Coronary artery (tissue), 2 donors: ENCODE results near the gene DNER.

Experiments
- DNase-seq: peaks from one replicate; pipeline ENCODE4 v3.0.0-alpha.2; 2017; ENCODE audit warnings: low spot score
- H3K27ac ChIP-seq, 2 donors: fragments of 200-600 bp; sonication (generic); one replicate each; pipeline ENCODE4 v1.5.1; 2016 to 2019
- H3K4me3 ChIP-seq: fragments of 200-600 bp; sonication (generic); 2 replicates; pipeline ENCODE4 v1.5.1; 2016; ENCODE audit warnings: mild to moderate bottlenecking, moderate library complexity
- CTCF ChIP-seq: fragments of 200-600 bp; sonication (generic); IDR thresholded peaks from one replicate; pipeline ENCODE4 v1.5.1; 2019; ENCODE audit warnings: antibody characterized with exemption

Gene DNER

GRCh38 chr2:229410946-229411345, 303.4 kb downstream of the DNER start:
- DNase-seq = no peak
- Histone ChIP-seq H3K27ac (peak overlapping the region; percentile 57 to 84), H3K4me3 (no peak overlapping the region)
- no peak for TF ChIP-seq CTCF

GRCh38 chr2:229410264-229410663, 304.1 kb downstream of the DNER start:
- Histone ChIP-seq H3K27ac (peak overlapping the region; percentile 57 to 84), H3K4me3 (no peak overlapping the region)
- TF ChIP-seq CTCF = no peak
- DNase-seq = no peak

GRCh38 chr2:229409751-229410181, 304.6 kb downstream of the DNER start:
- no peak for DNase-seq
- no peak for TF ChIP-seq CTCF
- peak overlapping the region; percentile 57 to 84 for H3K27ac ChIP-seq
- no peak overlapping the region for H3K4me3 ChIP-seq

GRCh38 chr2:229408962-229409361, 305.4 kb downstream of the DNER start:
- Histone ChIP-seq H3K27ac (peak overlapping the region; percentile 57 to 84), H3K4me3 (no peak overlapping the region)
- no peak for DNase-seq
- TF ChIP-seq CTCF = no peak

- H3K4me3 ChIP-seq = no peak overlapping the region
- TF ChIP-seq CTCF = no peak
- no peak for DNase-seq
- peak overlapping the region; percentile 57 to 84 for H3K27ac ChIP-seq
Observed at GRCh38 chr2:229408356-229408755, 306.0 kb downstream of the DNER start.

- Histone ChIP-seq H3K4me3 (no peak overlapping the region), H3K27ac (peak overlapping the region; percentile 57 to 80)
- DNase-seq = peak; percentile 91
- TF ChIP-seq CTCF = no peak
Observed at GRCh38 chr2:229407170-229407569, 307.2 kb downstream of the DNER start.

- no peak for TF ChIP-seq CTCF
- Histone ChIP-seq H3K4me3 (no peak overlapping the region), H3K27ac (peak overlapping the region in 1 of 2 donors; percentile 57)
- no peak for DNase-seq
Observed at GRCh38 chr2:229405796-229406195, 308.6 kb downstream of the DNER start.
